Left lung (tissue), 14 donors: ENCODE results near the gene NKX2-3. TPM values are rescaled to one million over a fixed set of nuclear protein-coding genes. Genes with fewer than 3 reads are reported as not detected.

ENCODE experiments used
- ATAC-seq: fragments of 200-7000 bp; cut with Tn5 transposase; one replicate; pipeline ENCODE4 v1.9.1; 2020; ENCODE audit warnings: moderate library complexity
- DNase-seq, 4 donors: peaks; one replicate each; pipeline ENCODE4 v3.0.0-alpha.2; 2013 to 2020
- H3K27ac ChIP-seq, 2 donors: fragments of 200-600 bp; sonication (generic) in 1 of 2; one replicate each; pipeline versions ENCODE4 v1.5.0 to v1.8.0; 2020 to 2021
- H3K27me3 ChIP-seq, 2 donors: fragments of 200-600 bp; sonication (generic) in 1 of 2; one replicate each; pipeline versions ENCODE4 v1.5.0 to v1.8.0; 2020 to 2021
- H3K36me3 ChIP-seq, 2 donors: fragments of 200-600 bp; sonication (generic) in 1 of 2; one replicate each; pipeline versions ENCODE4 v1.5.0 to v1.8.0; 2020 to 2021
- H3K4me1 ChIP-seq, 2 donors: fragments of 200-600 bp; one replicate each; pipeline ENCODE4 v1.8.0; 2021
- H3K4me3 ChIP-seq, 2 donors: fragments of 200-600 bp; sonication (generic) in 1 of 2; one replicate each; pipeline versions ENCODE4 v1.5.0 to v1.8.0; 2020 to 2021; ENCODE audit warnings: mild to moderate bottlenecking in 1 of 2
- H3K9me3 ChIP-seq, 2 donors: fragments of 200-600 bp; sonication (generic) in 1 of 2; one replicate each; pipeline versions ENCODE4 v1.5.0 to v1.8.0; 2020 to 2021
- CTCF ChIP-seq, 2 donors: fragments of 200-600 bp; sonication (generic) in 1 of 2; IDR thresholded peaks; one replicate each; pipeline versions ENCODE4 v1.5.0 to v1.8.0; 2021; ENCODE audit warnings: antibody characterized with exemption in 2 of 2
- intact Hi-C, 2 donors: fragments of 100-400 bp; cut with DNase I; formaldehyde crosslinking; loops; one replicate each; pipeline versions ENCODE4 v1.11.2 to v1.14.2; 2022
- long read RNA-seq, 12 donors: library from polyadenylated mRNA in 2 of 12; unstranded in 2 of 12; transcript quantifications; one replicate each; pipeline ENCODE4 v2.0.0 and lab custom pipeline, GENCODE V29; 2019 to 2026
- polyA plus RNA-seq, 6 donors: library from polyadenylated mRNA; unstranded; fragments of 120-200 nt; gene quantifications; one replicate each; pipeline ENCODE4 v1.2.1, GENCODE V29; 2013; ENCODE audit not compliant: insufficient read length in 6 of 6
- total RNA-seq, 2 donors: library from RNA; stranded (reverse); fragmentation: NEBNext Ultra II Directional; extraction: Animal tissue kit (Norgen Biotek cat#: 25700); gene quantifications; one replicate each; pipeline ENCODE4 v1.2.1, GENCODE V29; 2021
- donor health status: DM: no; HTN: yes; CAD: no.
- donor health status: DM: no; HTN: no; CAD: no.

The NKX2-3 gene
- total RNA-seq: not detected
- not detected for polyA plus RNA-seq
- long read RNA-seq, donor 1, partial matches to known transcripts: 0 of 1 reads
- long read RNA-seq, donor 1, other reads (novel, unspliced or antisense): 0 of 1 reads
- long read RNA-seq, donor 2: 0 reads
- long read RNA-seq, donor 3: 0 reads
- long read RNA-seq, donor 4: 0 reads
- long read RNA-seq, donor 5: 0 reads
- long read RNA-seq, donor 6: 0 reads
- long read RNA-seq, donor 7: 0 reads
- long read RNA-seq, donor 8: 0 reads
- long read RNA-seq, donor 9: 0 reads
- long read RNA-seq, donor 10: 0 reads
- long read RNA-seq, donor 11: 0 reads
- long read RNA-seq, donor 12: 0 reads

GRCh38 chr10:99532687-99533495 lies at the start of gene NKX2-3:
TSS of gene NKX2-3 (plus strand) at chr10:99532942. CDS start at chr10:99533132, 190 bp downstream.
- peaks cover 100% of the 10 kb centered on the region in 2 donors for H3K27me3 ChIP-seq
- ATAC-seq (peak; percentile 63), DNase-seq (peak in 3 of 4 donors; percentile 54 to 89 (median 76))
- peak within 1 kb of the TSS in 1 of 2 donors; percentile 14 for H3K4me3 ChIP-seq
- no peaks in the 10 kb centered on the region for H3K36me3 ChIP-seq
- H3K27ac ChIP-seq: no peak within 1 kb of the TSS
- no peaks in the 10 kb centered on the region for H3K9me3 ChIP-seq
- intact Hi-C loops: no loop called here
- peaks cover 16 to 66% of the 10 kb centered on the region in 2 donors for H3K4me1 ChIP-seq
- no peak for TF ChIP-seq CTCF (IDR thresholded peaks at IDR 0.05)

GRCh38 chr10:99484626-99485581 lies 47.8 kb upstream of the NKX2-3 start:
- no peak for TF ChIP-seq CTCF (IDR thresholded peaks at IDR 0.05)
- no peak for DNase-seq
- no peaks in the 10 kb centered on the region for H3K9me3 ChIP-seq
- H3K27me3 ChIP-seq: peaks cover 0 to 32% of the 10 kb centered on the region in 2 donors
- no peak overlapping the region for H3K27ac ChIP-seq
- H3K36me3 ChIP-seq: no peaks in the 10 kb centered on the region
- H3K4me1 ChIP-seq: no peaks in the 10 kb centered on the region
- intact Hi-C loops: no loop called here
- H3K4me3 ChIP-seq: no peak overlapping the region
- ATAC-seq: no peak

GRCh38 chr10:99487125-99487807 lies 45.5 kb upstream of the NKX2-3 start:
- H3K27ac ChIP-seq: no peak overlapping the region
- ATAC-seq (no peak), DNase-seq (no peak)
- no peak for TF ChIP-seq CTCF (IDR thresholded peaks at IDR 0.05)
- intact Hi-C loops: no loop called here
- peaks cover 0 to 48% of the 10 kb centered on the region in 2 donors for H3K27me3 ChIP-seq
- H3K4me1 ChIP-seq: no peaks in the 10 kb centered on the region
- H3K4me3 ChIP-seq: no peak overlapping the region
- no peaks in the 10 kb centered on the region for H3K36me3 ChIP-seq
- no peaks in the 10 kb centered on the region for H3K9me3 ChIP-seq

- Histone ChIP-seq H3K9me3 (no peaks in the 10 kb centered on the region), H3K36me3 (no peaks in the 10 kb centered on the region), H3K4me3 (no peak overlapping the region), H3K27me3 (peaks cover 0 to 43% of the 10 kb centered on the region in 2 donors), H3K4me1 (no peaks in the 10 kb centered on the region), H3K27ac (no peak overlapping the region)
- DNase-seq: no peak
- intact Hi-C loops: no loop called here
- TF ChIP-seq CTCF (IDR thresholded peaks at IDR 0.05): no peak
- ATAC-seq: no peak
Observed at GRCh38 chr10:99489271-99489670, 43.5 kb upstream of the NKX2-3 start.
